Upper lobe of right lung (tissue), 1 donor: ENCODE data around the gene TSGA10. TPM values are rescaled to one million over a fixed set of nuclear protein-coding genes. Genes with fewer than 3 reads are reported as not detected.

Source experiments
- ATAC-seq: fragments of 200-7000 bp; cut with Tn5 transposase; one replicate; pipeline ENCODE4 v1.9.1; 2020; ENCODE audit warnings: mild to moderate bottlenecking, moderate library complexity
- DNase-seq: peaks from one replicate; pipeline ENCODE4 v3.0.0-alpha.2; 2020
- H3K27ac ChIP-seq: fragments of 200-600 bp; one replicate; pipeline ENCODE4 v1.8.0; 2022
- H3K27me3 ChIP-seq: fragments of 200-600 bp; one replicate; pipeline ENCODE4 v1.8.0; 2022; ENCODE audit warnings: mild to moderate bottlenecking
- H3K36me3 ChIP-seq: fragments of 200-600 bp; one replicate; pipeline ENCODE4 v1.8.0; 2022
- H3K4me1 ChIP-seq: fragments of 200-600 bp; one replicate; pipeline ENCODE4 v1.8.0; 2022
- H3K4me3 ChIP-seq: fragments of 200-600 bp; one replicate; pipeline ENCODE4 v1.8.0; 2022; ENCODE audit warnings: mild to moderate bottlenecking
- H3K9me3 ChIP-seq: fragments of 200-600 bp; one replicate; pipeline ENCODE4 v1.8.0; 2022
- CTCF ChIP-seq: fragments of 200-600 bp; IDR thresholded peaks from one replicate; pipeline ENCODE4 v1.8.0; 2022; ENCODE audit warnings: antibody characterized with exemption
- intact Hi-C: fragments of 100-400 bp; cut with DNase I; formaldehyde crosslinking; loops from one replicate; pipeline ENCODE4 v1.11.0; 2022
- total RNA-seq: library from RNA; stranded (reverse); fragmentation: NEBNext Ultra II Directional; extraction: Animal tissue kit (Norgen Biotek cat#: 25700); gene quantifications from one replicate; pipeline ENCODE4 v1.2.1, GENCODE V29; 2021
- donor health status: DM: no; HTN: yes; CAD: no; lungs with severe emphysema.

The TSGA10 gene
- total RNA-seq, 1 donor from 2014 or later: 7.6 TPM

- Histone ChIP-seq H3K4me3 (no peak overlapping the region), H3K27ac (no peak overlapping the region), H3K9me3 (no peaks in the 10 kb centered on the region), H3K27me3 (no peaks in the 10 kb centered on the region), H3K36me3 (peaks cover 51% of the 10 kb centered on the region), H3K4me1 (no peaks in the 10 kb centered on the region)
- no peak for TF ChIP-seq CTCF
- ATAC-seq (no peak), DNase-seq (no peak)
- intact Hi-C loops: no loop called here
Observed at GRCh38 chr2:99190548-99190947, 35.8 kb upstream of the TSGA10 start.

- H3K27me3 ChIP-seq: no peaks in the 10 kb centered on the region
- ATAC-seq (no peak), DNase-seq (no peak)
- no peaks in the 10 kb centered on the region for H3K9me3 ChIP-seq
- H3K4me3 ChIP-seq: no peak overlapping the region
- H3K36me3 ChIP-seq: peaks cover 29% of the 10 kb centered on the region
- no peak overlapping the region for H3K27ac ChIP-seq
- no peak for TF ChIP-seq CTCF
- H3K4me1 ChIP-seq: no peaks in the 10 kb centered on the region
- intact Hi-C loops: no loop called here
Observed at GRCh38 chr2:99188357-99188756, 33.6 kb upstream of the TSGA10 start.

- H3K27ac ChIP-seq: no peak overlapping the region
- H3K9me3 ChIP-seq: no peaks in the 10 kb centered on the region
- H3K4me3 ChIP-seq: no peak overlapping the region
- no peak for DNase-seq
- ATAC-seq: no peak
- intact Hi-C loops: no loop called here
- peaks cover 16% of the 10 kb centered on the region for H3K36me3 ChIP-seq
- H3K27me3 ChIP-seq: no peaks in the 10 kb centered on the region
- H3K4me1 ChIP-seq: peaks cover 11% of the 10 kb centered on the region
- no peak for TF ChIP-seq CTCF
Observed at GRCh38 chr2:99187011-99187410, 32.3 kb upstream of the TSGA10 start.

- no peak overlapping the region for H3K4me3 ChIP-seq
- H3K27me3 ChIP-seq: no peaks in the 10 kb centered on the region
- H3K36me3 ChIP-seq: peaks cover 5% of the 10 kb centered on the region
- ATAC-seq (no peak), DNase-seq (no peak)
- no peak overlapping the region for H3K27ac ChIP-seq
- H3K9me3 ChIP-seq: no peaks in the 10 kb centered on the region
- no peak for TF ChIP-seq CTCF
- intact Hi-C loops: no loop called here
- peaks cover 22% of the 10 kb centered on the region for H3K4me1 ChIP-seq
Observed at GRCh38 chr2:99184811-99185210, 30.1 kb upstream of the TSGA10 start.

- no peak overlapping the region for H3K4me3 ChIP-seq
- no peak for TF ChIP-seq CTCF
- no peaks in the 10 kb centered on the region for H3K36me3 ChIP-seq
- ATAC-seq (no peak), DNase-seq (no peak)
- no peaks in the 10 kb centered on the region for H3K27me3 ChIP-seq
- intact Hi-C loops: no loop called here
- H3K9me3 ChIP-seq: no peaks in the 10 kb centered on the region
- peaks cover 31% of the 10 kb centered on the region for H3K4me1 ChIP-seq
- H3K27ac ChIP-seq: no peak overlapping the region
Observed at GRCh38 chr2:99183025-99183424, 28.3 kb upstream of the TSGA10 start.

- no peaks in the 10 kb centered on the region for H3K27me3 ChIP-seq
- H3K36me3 ChIP-seq: no peaks in the 10 kb centered on the region
- TF ChIP-seq CTCF: no peak
- no peaks in the 10 kb centered on the region for H3K9me3 ChIP-seq
- H3K4me3 ChIP-seq: peak overlapping the region; percentile 86
- DNase-seq: no peak
- intact Hi-C loops: no loop called here
- peak overlapping the region; percentile 74 for H3K27ac ChIP-seq
- H3K4me1 ChIP-seq: peaks cover 31% of the 10 kb centered on the region
- ATAC-seq: no peak
Observed at GRCh38 chr2:99181624-99182000, 26.9 kb upstream of the TSGA10 start.
